Sigmoid colon (tissue), 7 donors: Measurements from ENCODE around the gene POU6F2. TPM values are rescaled to one million over a fixed set of nuclear protein-coding genes. Genes with fewer than 3 reads are reported as not detected.

Source experiments
- DNase-seq: peaks from one replicate; pipeline ENCODE4 v3.0.0-alpha.2; 2019
- H3K27ac ChIP-seq, 4 donors: fragments of 200-600 bp; sonication (generic); one replicate each; pipeline ENCODE4 v1.5.1; 2016 to 2019; ENCODE audit warnings: mild to moderate bottlenecking in 1 of 4
- H3K27me3 ChIP-seq, 3 donors: fragments of 200-600 bp; sonication (generic); one replicate each; pipeline ENCODE4 v1.5.1; 2019; ENCODE audit warnings: mild to moderate bottlenecking in 1 of 3
- H3K36me3 ChIP-seq, 4 donors: fragments of 200-600 bp; sonication (generic); one replicate each; pipeline ENCODE4 v1.5.1; 2016 to 2019
- H3K4me1 ChIP-seq, 4 donors: fragments of 200-600 bp; sonication (generic); one replicate each; pipeline ENCODE4 v1.5.1; 2017 to 2019
- H3K4me3 ChIP-seq, 4 donors: fragments of 200-600 bp; sonication (generic); one replicate each; pipeline ENCODE4 v1.5.1; 2017 to 2019; ENCODE audit warnings: mild to moderate bottlenecking in 2 of 4, moderate library complexity in 1 of 4
- H3K9me3 ChIP-seq, 4 donors: fragments of 200-600 bp in 3 of 4; sonication (generic) in 3 of 4; one replicate each; pipeline versions ENCODE4 v1.5.1 to v1.6.1; 2013 to 2019
- CTCF ChIP-seq, 4 experiments: fragments of 450-650 bp in 3 of 4; fragments of 200-600 bp in 1 of 4; IDR thresholded peaks; one replicate each; pipeline ENCODE4 v1.5.1; 2016 to 2019; ENCODE audit warnings: antibody characterized with exemption in 4 of 4, mild to moderate bottlenecking in 3 of 4, moderate library complexity in 2 of 4
- EP300 ChIP-seq, 4 donors: sonication (generic); formaldehyde crosslinking; IDR thresholded peaks; one replicate each; pipeline ENCODE4 v1.6.1; 2017; ENCODE audit warnings: antibody characterized with exemption in 4 of 4
- POLR2A ChIP-seq, 2 donors: fragments of 450-650 bp; IDR thresholded peaks; one replicate each; pipeline ENCODE4 v1.6.1; 2016; ENCODE audit warnings: antibody characterized with exemption in 2 of 2, mild to moderate bottlenecking in 2 of 2, moderate library complexity in 2 of 2
- POLR2AphosphoS5 ChIP-seq, 4 donors: sonication (generic); formaldehyde crosslinking; IDR thresholded peaks; one replicate each; pipeline ENCODE4 v1.6.1; 2017; ENCODE audit warnings: antibody characterized with exemption in 4 of 4
- WGBS, 2 donors: extraction: QIAGEN DNeasy Blood & Tissue Kit; methylation state at CpG; one replicate each; pipeline ENCODE4 v1.1.7; 2013; 5-methylcytosine and 5-hydroxymethylcytosine counted together
- intact Hi-C: fragments of 100-400 bp; cut with DNase I; formaldehyde crosslinking; loops from one replicate; pipeline ENCODE4 v1.15.1; 2023
- polyA plus RNA-seq, 3 donors: library from polyadenylated mRNA; stranded (reverse); fragments of 200-250 nt; gene quantifications; one replicate each; pipeline ENCODE4 v1.2.3, GENCODE V29; 2013
- total RNA-seq, 4 donors: library from RNA; depleted of rRNA; stranded (reverse); fragments of >200 nt; gene quantifications; one replicate each; pipeline ENCODE4 v1.1.0, GENCODE V29; 2016
- donor health status: healthy with polysubstance abuse.
- donor health status: Bipolar disorder and iron deficiency.
- donor health status: healthy.

The POU6F2 gene
- total and polyA plus RNA-seq, 7 donors, result 0.04 TPM; not detected in 6

GRCh38 chr7:39410582-39410981 lies 432.9 kb downstream of the POU6F2 start:
- DNase-seq, result no peak
- WGBS, 2 donors, result 90 to 95% methylated on average over 5 of the region's 5 CpGs
- H3K4me3 ChIP-seq, result no peak overlapping the region
- H3K27me3 ChIP-seq, result no peaks in the 10 kb centered on the region
- no peaks in the 10 kb centered on the region for H3K9me3 ChIP-seq
- no peak for TF ChIP-seq POLR2A (IDR thresholded peaks at IDR 0.05)
- no peak for TF ChIP-seq EP300 (IDR thresholded peaks at IDR 0.05)
- no peak for TF ChIP-seq CTCF (IDR thresholded peaks at IDR 0.05)
- TF ChIP-seq POLR2AphosphoS5 (IDR thresholded peaks at IDR 0.05), result no peak
- intact Hi-C loops, result no loop called here
- no peaks in the 10 kb centered on the region for H3K36me3 ChIP-seq
- H3K4me1 ChIP-seq, result peaks cover 0 to 14% (median 7%) of the 10 kb centered on the region in 4 donors
- no peak overlapping the region for H3K27ac ChIP-seq

- Histone ChIP-seq H3K27me3 (no peaks in the 10 kb centered on the region), H3K4me1 (peaks cover 0 to 14% (median 7%) of the 10 kb centered on the region in 4 donors), H3K27ac (peak overlapping the region in 2 of 4 donors; percentile 10 to 49), H3K4me3 (peak overlapping the region; percentile 49 to 69 (median 51)), H3K9me3 (no peaks in the 10 kb centered on the region), H3K36me3 (no peaks in the 10 kb centered on the region)
- intact Hi-C loops, result no loop called here
- TF ChIP-seq POLR2AphosphoS5 (IDR thresholded peaks at IDR 0.05) (no peak), POLR2A (IDR thresholded peaks at IDR 0.05) (no peak), CTCF (IDR thresholded peaks at IDR 0.05) (no peak), EP300 (IDR thresholded peaks at IDR 0.05) (no peak)
- 8% methylated on average over 25 of the region's 25 CpGs for WGBS, 2 donors
- no peak for DNase-seq
Observed at GRCh38 chr7:39413636-39414223, 436.0 kb downstream of the POU6F2 start.

- intact Hi-C loops, result no loop called here
- Histone ChIP-seq H3K9me3 (no peaks in the 10 kb centered on the region), H3K27me3 (no peaks in the 10 kb centered on the region), H3K36me3 (no peaks in the 10 kb centered on the region), H3K27ac (peak overlapping the region in 2 of 4 donors; percentile 10 to 49), H3K4me1 (peaks cover 0 to 14% (median 7%) of the 10 kb centered on the region in 4 donors), H3K4me3 (peak overlapping the region; percentile 49 to 69 (median 51))
- peak; percentile 67 for DNase-seq
- 1 to 2% methylated on average over 40 of the region's 40 CpGs for WGBS, 2 donors
- TF ChIP-seq EP300 (IDR thresholded peaks at IDR 0.05), result no peak
- no peak for TF ChIP-seq POLR2A (IDR thresholded peaks at IDR 0.05)
- no peak for TF ChIP-seq POLR2AphosphoS5 (IDR thresholded peaks at IDR 0.05)
- no peak for TF ChIP-seq CTCF (IDR thresholded peaks at IDR 0.05)
Observed at GRCh38 chr7:39414224-39415035, 436.7 kb downstream of the POU6F2 start.

- Histone ChIP-seq H3K27ac (no peak overlapping the region), H3K4me3 (peak overlapping the region in 2 of 4 donors; percentile 50 to 69)
- WGBS, 2 donors, result 71 to 88% methylated on average over 13 of the region's 13 CpGs
Observed at GRCh38 chr7:39415091-39415787, 437.5 kb downstream of the POU6F2 start.

More at GRCh38 chr7:39415091-39415787, 437.5 kb downstream of the POU6F2 start:
- no peaks in the 10 kb centered on the region for H3K27me3 ChIP-seq
- no peak for TF ChIP-seq POLR2A (IDR thresholded peaks at IDR 0.05)
- TF ChIP-seq EP300 (IDR thresholded peaks at IDR 0.05), result no peak
- TF ChIP-seq POLR2AphosphoS5 (IDR thresholded peaks at IDR 0.05), result no peak
- TF ChIP-seq CTCF (IDR thresholded peaks at IDR 0.05), result no peak
- no peaks in the 10 kb centered on the region for H3K9me3 ChIP-seq
- no peaks in the 10 kb centered on the region for H3K36me3 ChIP-seq
- peaks cover 0 to 14% (median 7%) of the 10 kb centered on the region in 4 donors for H3K4me1 ChIP-seq
- intact Hi-C loops, result no loop called here
- DNase-seq, result no peak
